C4-2B (cell line): Measurements from ENCODE around the gene IL17A.

Source experiments
- CTCF ChIP-seq: fragments of 450-650 bp; conservative IDR thresholded peaks from 2 replicates; pipeline ENCODE4 v1.5.1; 2017; ENCODE audit warnings: mild to moderate bottlenecking
- ZFX ChIP-seq: fragments of 450-650 bp; IDR thresholded peaks from 2 replicates; pipeline ENCODE4 v1.6.1; 2017

DNA sequence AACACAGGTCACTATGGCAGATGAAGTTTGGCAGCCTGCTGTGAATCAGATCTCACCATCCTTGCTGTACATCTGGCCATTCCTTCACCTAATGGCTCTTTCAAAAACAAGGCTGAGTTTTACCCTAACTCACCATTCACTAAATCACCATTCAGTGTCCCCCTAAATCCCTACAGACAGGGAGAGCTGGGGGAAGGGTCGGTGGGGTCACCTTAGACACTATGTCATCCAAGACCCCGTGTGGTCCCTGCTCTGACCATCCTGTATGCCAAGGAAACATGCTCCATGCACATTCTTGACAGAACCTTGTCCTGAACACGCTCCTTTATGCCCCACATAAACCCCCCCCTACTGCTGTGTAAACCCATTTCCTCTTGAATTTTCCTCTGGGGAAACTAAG is 31.8 kb upstream of the IL17A start:
- no peak for TF ChIP-seq CTCF
- no peak for TF ChIP-seq ZFX
